Peyer's patch (tissue), 4 donors: ENCODE data around the gene MAGI3.

Source experiments
- CTCF ChIP-seq, 6 experiments: fragments of 450-650 bp in 4 of 6; fragments of 200-600 bp in 2 of 6; sonication (generic) in 1 of 6; IDR thresholded peaks; one replicate each; pipeline ENCODE4 v1.5.1; 2017 to 2019; ENCODE audit warnings: antibody characterized with exemption in 6 of 6, mild to moderate bottlenecking in 3 of 6, moderate library complexity in 1 of 6
- POLR2A ChIP-seq, 2 donors: fragments of 450-650 bp; IDR thresholded peaks; one replicate each; pipeline ENCODE4 v1.5.1; 2017; ENCODE audit warnings: antibody characterized with exemption in 2 of 2, mild to moderate bottlenecking in 2 of 2, moderate library complexity in 2 of 2

- TF ChIP-seq CTCF (IDR thresholded peaks at IDR 0.05) (no peak), POLR2A (IDR thresholded peaks at IDR 0.05) (no peak)
Observed at GRCh38 chr1:113540335-113540734, 150.0 kb downstream of the MAGI3 start.
